Vagina (tissue), 2 donors: ENCODE results near the gene NUDT15. TPM values are rescaled to one million over a fixed set of nuclear protein-coding genes. Genes with fewer than 3 reads are reported as not detected.

Source experiments
- DNase-seq, 2 donors: peaks; one replicate each; pipeline ENCODE4 v3.0.0-alpha.2; 2017; ENCODE audit errors: extremely low spot score in 2 of 2
- H3K27ac ChIP-seq: fragments of 200-600 bp; sonication (generic); one replicate; pipeline ENCODE4 v1.5.1; 2019
- H3K27me3 ChIP-seq: fragments of 200-600 bp; sonication (generic); one replicate; pipeline ENCODE4 v1.5.1; 2019
- H3K36me3 ChIP-seq, 2 donors: fragments of 200-600 bp; sonication (generic); one replicate each; pipeline ENCODE4 v1.5.1; 2017 to 2019
- H3K4me1 ChIP-seq: fragments of 200-600 bp; sonication (generic); one replicate; pipeline ENCODE4 v1.5.1; 2019
- H3K4me3 ChIP-seq, 2 donors: fragments of 200-600 bp; sonication (generic); 1 replicate in 1 of 2; 2 replicates in 1 of 2; pipeline ENCODE4 v1.5.1; 2016 to 2019
- H3K9me3 ChIP-seq: fragments of 200-600 bp; sonication (generic); one replicate; pipeline ENCODE4 v1.5.1; 2019
- POLR2A ChIP-seq, 2 donors: fragments of 450-650 bp; IDR thresholded peaks; one replicate each; pipeline ENCODE4 v1.6.1; 2017; ENCODE audit warnings: antibody characterized with exemption in 2 of 2, mild to moderate bottlenecking in 2 of 2, moderate library complexity in 2 of 2
- POLR2AphosphoS5 ChIP-seq, 2 donors: sonication (generic); formaldehyde crosslinking; IDR thresholded peaks; one replicate each; pipeline ENCODE4 v1.9.0; 2017; ENCODE audit warnings: antibody characterized with exemption in 2 of 2, mild to moderate bottlenecking in 2 of 2, low read depth in 1 of 2; ENCODE audit not compliant: insufficient read depth in 1 of 2
- intact Hi-C: fragments of 100-400 bp; cut with DNase I; formaldehyde crosslinking; loops from one replicate; pipeline ENCODE4 v1.15.1; 2023
- total RNA-seq: library from RNA; depleted of rRNA; stranded (reverse); fragments of >200 nt; gene quantifications from one replicate; pipeline ENCODE4 v1.2.3, GENCODE V29; 2016
- TF ChIP-seq, protein P1 (sequence below), 3 experiments: fragments of 450-650 bp in 2 of 3; fragments of 200-600 bp in 1 of 3; sonication (generic) in 1 of 3; IDR thresholded peaks; one replicate each; pipeline ENCODE4 v1.5.1; 2017 to 2019; ENCODE audit warnings: antibody characterized with exemption in 3 of 3, mild to moderate bottlenecking in 2 of 3, moderate library complexity in 2 of 3

The NUDT15 gene
- total RNA-seq, result 9.3 TPM

DNA sequence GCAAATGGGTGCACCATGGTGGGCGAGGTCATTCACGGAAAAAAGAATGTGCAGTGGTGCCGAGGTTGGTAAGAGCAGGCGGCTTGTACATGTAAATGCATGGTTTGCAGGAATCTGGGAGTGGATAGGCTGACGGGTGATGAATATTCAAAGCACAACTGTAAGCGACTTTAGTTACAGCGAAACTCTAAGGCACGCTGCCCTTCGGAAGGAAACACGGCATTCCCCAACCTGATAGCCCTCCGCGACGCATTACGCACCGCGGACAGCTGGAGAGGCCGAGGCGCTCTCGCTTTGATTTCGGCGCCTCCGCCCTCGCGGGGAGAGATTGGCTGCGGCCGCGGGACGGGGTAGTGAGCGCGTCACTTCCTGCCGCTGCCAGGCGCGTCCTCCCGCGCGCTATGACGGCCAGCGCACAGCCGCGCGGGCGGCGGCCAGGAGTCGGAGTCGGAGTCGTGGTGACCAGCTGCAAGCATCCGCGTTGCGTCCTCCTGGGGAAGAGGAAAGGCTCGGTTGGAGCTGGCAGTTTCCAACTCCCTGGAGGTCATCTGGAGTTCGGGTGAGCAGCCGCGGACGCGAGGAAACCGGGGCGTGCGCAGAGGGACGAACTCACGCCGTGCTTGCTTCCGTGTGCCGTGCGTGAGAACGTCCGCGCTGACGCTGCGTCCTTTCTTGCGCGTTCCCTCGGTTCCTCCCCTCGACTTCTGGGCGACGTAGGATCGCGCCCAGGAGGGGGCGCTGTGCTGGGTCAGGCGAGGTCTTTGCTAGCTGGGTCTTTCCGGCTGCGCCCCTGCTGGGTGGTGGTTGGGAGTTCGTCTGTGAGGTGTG lies at the start of gene NUDT15:
Gene NUDT15 (plus strand): TSS at position 381 of the 828 bp plus-strand sequence. CDS start 21 bp downstream, at position 402.
- Histone ChIP-seq H3K9me3 (no peaks in the 10 kb centered on the region), H3K4me1 (peaks cover 17% of the 10 kb centered on the region), H3K27me3 (no peaks in the 10 kb centered on the region), H3K36me3 (peaks cover 0 to 7% of the 10 kb centered on the region in 2 donors), H3K4me3 (peak within 1 kb of the TSS; percentile 57 to 68), H3K27ac (peak within 1 kb of the TSS; percentile 97)
- intact Hi-C loops, result no loop called here
- DNase-seq, result peak; percentile 93 to 97
- TF ChIP-seq POLR2A (IDR thresholded peaks at IDR 0.05) (peak in 1 of 2 donors; percentile 58), POLR2AphosphoS5 (IDR thresholded peaks at IDR 0.05; ENCODE audit: insufficient read depth in 1 of 2, low read depth in 1 of 2) (peak; percentile 87 to 98)
- TF ChIP-seq, protein P1, sequence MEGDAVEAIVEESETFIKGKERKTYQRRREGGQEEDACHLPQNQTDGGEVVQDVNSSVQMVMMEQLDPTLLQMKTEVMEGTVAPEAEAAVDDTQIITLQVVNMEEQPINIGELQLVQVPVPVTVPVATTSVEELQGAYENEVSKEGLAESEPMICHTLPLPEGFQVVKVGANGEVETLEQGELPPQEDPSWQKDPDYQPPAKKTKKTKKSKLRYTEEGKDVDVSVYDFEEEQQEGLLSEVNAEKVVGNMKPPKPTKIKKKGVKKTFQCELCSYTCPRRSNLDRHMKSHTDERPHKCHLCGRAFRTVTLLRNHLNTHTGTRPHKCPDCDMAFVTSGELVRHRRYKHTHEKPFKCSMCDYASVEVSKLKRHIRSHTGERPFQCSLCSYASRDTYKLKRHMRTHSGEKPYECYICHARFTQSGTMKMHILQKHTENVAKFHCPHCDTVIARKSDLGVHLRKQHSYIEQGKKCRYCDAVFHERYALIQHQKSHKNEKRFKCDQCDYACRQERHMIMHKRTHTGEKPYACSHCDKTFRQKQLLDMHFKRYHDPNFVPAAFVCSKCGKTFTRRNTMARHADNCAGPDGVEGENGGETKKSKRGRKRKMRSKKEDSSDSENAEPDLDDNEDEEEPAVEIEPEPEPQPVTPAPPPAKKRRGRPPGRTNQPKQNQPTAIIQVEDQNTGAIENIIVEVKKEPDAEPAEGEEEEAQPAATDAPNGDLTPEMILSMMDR (IDR thresholded peaks at IDR 0.05), result peak; percentile 70 to 96 (median 91)

DNA sequence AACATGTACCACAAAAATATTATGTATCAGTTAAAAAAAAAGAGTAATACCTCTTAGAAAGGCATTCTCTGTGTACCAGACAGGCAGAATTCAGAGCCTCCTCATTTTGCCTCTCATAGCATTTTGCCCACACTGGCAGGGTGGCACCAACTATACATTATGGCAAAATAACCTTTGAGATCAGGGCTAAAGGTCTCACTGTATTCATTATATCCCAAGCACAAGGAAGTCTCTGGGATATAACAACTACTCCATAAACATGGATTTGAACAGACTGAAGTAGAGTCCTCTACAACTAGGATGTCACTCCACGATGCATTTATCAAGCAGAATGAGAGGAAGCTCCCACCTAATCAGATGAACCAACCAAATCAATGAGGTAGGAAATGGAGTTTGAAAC lies 47.1 kb upstream of the NUDT15 start:
- peaks cover 0 to 24% of the 10 kb centered on the region in 2 donors for H3K36me3 ChIP-seq
- H3K27ac ChIP-seq, result no peak overlapping the region
- no peaks in the 10 kb centered on the region for H3K27me3 ChIP-seq
- H3K4me3 ChIP-seq, result no peak overlapping the region
- intact Hi-C loops, result no loop called here
- DNase-seq, result no peak
- H3K4me1 ChIP-seq, result no peaks in the 10 kb centered on the region
- no peaks in the 10 kb centered on the region for H3K9me3 ChIP-seq
- TF ChIP-seq POLR2A (IDR thresholded peaks at IDR 0.05) (no peak), POLR2AphosphoS5 (IDR thresholded peaks at IDR 0.05; ENCODE audit: insufficient read depth in 1 of 2, low read depth in 1 of 2) (no peak)
- TF ChIP-seq, protein P1 (IDR thresholded peaks at IDR 0.05), result no peak

DNA sequence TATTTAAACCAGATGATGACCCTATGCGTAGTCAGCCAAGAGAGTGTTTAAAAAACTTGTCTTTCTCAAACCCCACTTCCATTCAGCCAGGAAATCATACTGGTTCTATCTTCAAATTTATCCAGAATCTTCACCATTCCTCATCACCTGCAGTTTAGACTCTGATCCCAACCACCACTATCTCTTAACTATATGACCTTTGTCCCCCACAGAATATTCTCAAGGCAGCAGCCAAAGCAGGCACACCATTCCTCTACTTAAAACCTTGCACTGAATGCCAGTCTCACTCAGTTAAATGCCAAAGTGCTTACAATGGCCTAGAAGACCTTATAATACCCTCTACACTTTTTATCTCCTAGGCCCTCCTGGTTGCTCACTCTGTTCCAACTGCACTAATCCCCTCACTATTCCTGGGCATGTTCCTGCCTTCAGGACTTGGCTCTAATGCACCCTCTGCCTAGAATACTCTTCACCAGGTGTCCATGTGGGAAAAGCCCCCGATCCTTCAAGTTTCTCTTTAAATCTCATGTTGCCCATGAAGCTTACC lies 46.5 kb upstream of the NUDT15 start:
- Histone ChIP-seq H3K9me3 (no peaks in the 10 kb centered on the region), H3K36me3 (peaks cover 0 to 22% of the 10 kb centered on the region in 2 donors), H3K4me1 (no peaks in the 10 kb centered on the region), H3K4me3 (no peak overlapping the region), H3K27me3 (no peaks in the 10 kb centered on the region), H3K27ac (no peak overlapping the region)
- TF ChIP-seq, protein P1 (IDR thresholded peaks at IDR 0.05), result no peak
- no peak for TF ChIP-seq POLR2AphosphoS5 (IDR thresholded peaks at IDR 0.05; ENCODE audit: insufficient read depth in 1 of 2, low read depth in 1 of 2)
- TF ChIP-seq POLR2A (IDR thresholded peaks at IDR 0.05), result no peak
- no peak for DNase-seq
- intact Hi-C loops, result no loop called here

DNA sequence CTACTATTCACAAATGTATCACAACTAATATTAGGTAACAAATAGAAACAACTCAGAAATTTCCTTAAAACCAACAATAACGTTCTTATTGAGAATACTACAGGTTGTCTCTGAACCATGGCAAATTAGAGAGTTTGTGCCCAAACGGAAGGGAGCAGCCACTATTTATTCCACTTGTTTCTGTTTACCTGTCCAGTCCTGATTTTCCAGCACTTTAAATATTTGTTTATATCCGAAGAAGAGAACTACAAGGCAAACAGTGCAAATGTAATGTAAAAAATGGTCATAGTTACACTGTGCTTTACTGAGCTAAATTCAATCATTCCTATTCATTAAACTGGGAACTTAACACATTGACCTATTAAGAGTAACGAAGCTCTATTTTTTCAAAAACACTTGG lies 45.7 kb upstream of the NUDT15 start:
- DNase-seq, result no peak
- Histone ChIP-seq H3K27ac (no peak overlapping the region), H3K36me3 (peaks cover 0 to 22% of the 10 kb centered on the region in 2 donors), H3K9me3 (no peaks in the 10 kb centered on the region), H3K4me1 (no peaks in the 10 kb centered on the region), H3K27me3 (no peaks in the 10 kb centered on the region), H3K4me3 (no peak overlapping the region)
- intact Hi-C loops, result no loop called here
- TF ChIP-seq POLR2A (IDR thresholded peaks at IDR 0.05) (no peak), POLR2AphosphoS5 (IDR thresholded peaks at IDR 0.05; ENCODE audit: insufficient read depth in 1 of 2, low read depth in 1 of 2) (no peak)

DNA sequence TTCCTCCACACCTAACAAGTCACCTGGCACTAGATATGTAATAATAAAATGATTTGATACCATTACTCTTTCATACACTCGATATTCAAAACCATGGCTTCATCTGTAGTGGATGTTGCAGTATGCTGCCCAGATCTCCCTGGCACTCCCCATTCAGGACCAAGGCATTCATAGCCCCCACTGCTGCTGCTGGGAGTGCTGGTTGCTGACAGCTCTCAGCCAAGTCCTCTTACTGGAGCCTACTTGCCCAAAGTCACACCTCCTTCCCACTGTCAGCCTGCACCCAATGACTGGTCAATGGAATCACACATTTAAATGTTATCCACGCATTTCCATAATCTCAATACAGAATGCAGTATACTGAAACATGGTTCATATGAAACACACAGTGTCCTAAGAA lies 40.1 kb upstream of the NUDT15 start:
- Histone ChIP-seq H3K9me3 (no peaks in the 10 kb centered on the region), H3K27ac (no peak overlapping the region), H3K36me3 (peaks cover 0 to 11% of the 10 kb centered on the region in 2 donors), H3K4me3 (no peak overlapping the region), H3K27me3 (no peaks in the 10 kb centered on the region), H3K4me1 (peaks cover 24% of the 10 kb centered on the region)
- intact Hi-C loops, result no loop called here
- no peak for TF ChIP-seq POLR2A (IDR thresholded peaks at IDR 0.05)
- TF ChIP-seq, protein P1 (IDR thresholded peaks at IDR 0.05), result no peak
- DNase-seq, result no peak
